Activated effector memory CD4-positive, alpha-beta T cell treated with Interleukin-2 at 50 U/mL for 16 hours (primary cell): ENCODE data around the gene KCNIP4.
"Not testable (repeated sequence)": the region's sequence is repeated elsewhere in the genome, so short reads cannot be mapped to it uniquely, and the experiment has no call there.

Experiments
- DNase-seq: peaks from one replicate; pipeline ENCODE4 v3.0.0-alpha.2; 2020

Gene KCNIP4

DNA sequence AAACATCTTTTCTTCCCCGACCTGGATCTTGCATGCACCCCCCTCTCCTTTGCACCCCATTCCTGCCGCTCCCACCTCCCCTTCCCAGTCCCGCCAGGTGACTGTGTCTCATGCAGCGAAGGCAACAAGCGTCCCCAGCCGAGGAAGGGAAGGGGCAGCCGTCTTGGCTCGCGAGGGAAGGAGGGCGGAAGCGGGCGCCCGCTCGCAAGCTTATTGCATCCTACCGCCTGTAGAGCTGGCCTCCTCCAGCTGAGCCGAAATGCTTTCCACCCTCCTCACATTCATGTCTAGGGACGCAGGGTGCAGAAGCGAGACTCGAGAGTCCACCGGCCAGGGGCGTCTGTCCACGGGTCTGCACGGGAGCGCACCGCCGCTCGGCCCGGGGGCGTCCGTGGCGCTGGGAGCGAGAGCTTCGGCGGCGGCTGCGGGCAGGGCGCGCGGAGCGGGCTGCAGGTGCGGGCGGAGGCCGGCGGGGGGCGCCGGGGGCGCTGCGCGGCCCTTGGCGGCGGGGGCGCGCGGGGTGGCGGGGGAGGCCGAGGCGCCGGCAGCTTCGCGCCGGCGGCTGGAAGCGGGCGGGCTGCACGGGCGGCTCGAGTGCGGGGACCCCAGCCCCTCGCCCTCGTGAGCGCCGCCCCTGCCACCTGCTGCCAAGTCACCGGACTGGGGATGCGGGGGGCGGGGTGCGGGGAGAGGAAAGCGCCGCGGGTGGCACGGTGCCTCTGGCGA is at the start of gene KCNIP4:
Gene KCNIP4, minus strand, starts transcription at position 426 of the 726 bp plus-strand sequence.
- DNase-seq, result no peak

DNA sequence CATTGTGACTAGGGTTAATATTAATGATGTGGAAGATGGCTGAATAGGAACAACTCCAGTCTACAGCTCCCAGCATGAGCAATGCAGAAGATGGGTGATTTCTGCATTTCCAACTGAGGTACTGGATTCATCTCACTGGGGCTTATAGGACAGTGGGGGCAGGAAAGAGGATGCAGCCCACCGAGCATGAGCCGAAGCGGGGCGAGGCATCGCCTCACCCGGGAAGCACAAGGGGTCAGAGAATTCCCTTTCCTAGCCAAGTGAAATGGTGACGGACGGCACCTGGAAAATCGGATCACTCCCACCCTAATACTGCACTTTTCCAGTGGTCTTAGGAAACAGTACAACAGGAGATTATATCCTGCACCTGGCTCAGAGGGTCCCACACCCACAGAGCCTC is 48.0 kb upstream of the KCNIP4 start:
- not testable (repeated sequence) for DNase-seq

DNA sequence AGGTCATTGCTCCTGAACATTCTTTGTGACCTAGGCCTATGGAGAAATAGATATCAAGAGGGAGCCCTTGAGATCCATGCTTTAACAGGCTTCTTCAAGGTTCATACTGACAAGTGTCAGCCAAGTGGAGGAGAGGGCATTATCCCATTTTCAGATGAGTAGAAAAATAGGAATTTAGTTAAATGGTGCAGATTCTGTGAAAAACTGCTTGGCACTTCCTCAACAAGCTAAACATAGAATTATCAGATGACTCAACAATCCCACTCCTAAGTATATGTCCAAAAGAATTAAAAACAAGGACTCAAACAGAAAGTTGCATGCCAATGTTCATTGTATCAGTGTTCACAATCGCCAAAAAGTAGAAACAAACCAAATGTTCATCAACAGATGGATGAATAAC is 43.8 kb upstream of the KCNIP4 start:
- no peak for DNase-seq

DNA sequence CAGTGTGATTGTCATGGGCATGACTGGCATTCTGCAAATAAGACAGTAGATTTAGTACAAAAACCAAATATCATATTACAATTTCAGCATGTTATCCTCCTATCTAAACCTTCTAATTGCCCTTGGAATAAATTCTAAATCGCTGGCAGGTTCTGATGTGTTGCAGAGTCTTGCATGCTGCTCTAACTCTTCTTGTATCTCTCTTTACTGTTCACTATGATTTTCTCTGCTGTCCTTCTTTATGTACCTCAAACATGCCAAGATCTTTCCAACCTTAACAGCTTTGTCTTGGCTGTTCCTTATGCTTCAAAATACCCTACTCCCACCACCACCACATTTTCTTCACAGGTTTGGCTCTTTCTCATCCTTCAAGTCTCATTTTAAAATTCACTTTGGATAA is 43.0 kb upstream of the KCNIP4 start:
- DNase-seq, result no peak

DNA sequence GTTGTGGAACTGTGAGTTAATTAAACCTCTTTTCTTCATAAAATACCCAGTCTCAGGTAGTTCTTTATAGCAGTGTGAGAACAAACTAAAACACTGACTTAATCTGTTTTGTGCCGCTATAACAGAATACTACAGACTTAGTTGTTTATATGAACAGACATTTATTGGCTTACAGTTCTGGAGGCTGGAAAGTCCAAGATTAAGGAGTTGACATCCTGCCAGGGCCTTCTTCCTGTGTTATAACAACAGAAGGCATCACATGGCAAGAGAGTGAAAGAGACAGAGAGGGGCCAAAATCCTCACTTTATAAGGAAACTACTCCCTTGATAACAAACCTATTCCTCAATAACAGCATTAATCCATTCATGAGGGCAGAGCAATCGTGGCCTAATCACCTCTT is 42.5 kb upstream of the KCNIP4 start:
- no peak for DNase-seq

DNA sequence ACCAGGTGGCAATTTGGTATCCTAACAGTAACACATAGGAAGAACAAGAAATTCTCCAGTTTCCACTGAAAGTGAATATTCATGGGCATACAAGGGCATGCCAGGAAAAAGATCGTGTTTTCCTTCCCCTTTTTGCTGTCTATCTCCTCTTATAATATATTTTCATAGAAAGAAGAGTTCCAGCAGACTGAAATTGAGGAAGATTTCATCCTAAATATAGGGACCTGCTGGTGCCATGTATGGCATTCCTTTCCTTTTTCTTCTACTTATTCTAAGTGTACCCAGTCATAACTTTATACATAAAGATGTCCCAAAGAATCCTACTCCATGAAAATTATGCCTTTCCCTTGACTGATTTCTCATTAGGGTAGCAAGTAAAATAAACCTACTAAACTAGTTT is 40.8 kb upstream of the KCNIP4 start:
- DNase-seq, result no peak

DNA sequence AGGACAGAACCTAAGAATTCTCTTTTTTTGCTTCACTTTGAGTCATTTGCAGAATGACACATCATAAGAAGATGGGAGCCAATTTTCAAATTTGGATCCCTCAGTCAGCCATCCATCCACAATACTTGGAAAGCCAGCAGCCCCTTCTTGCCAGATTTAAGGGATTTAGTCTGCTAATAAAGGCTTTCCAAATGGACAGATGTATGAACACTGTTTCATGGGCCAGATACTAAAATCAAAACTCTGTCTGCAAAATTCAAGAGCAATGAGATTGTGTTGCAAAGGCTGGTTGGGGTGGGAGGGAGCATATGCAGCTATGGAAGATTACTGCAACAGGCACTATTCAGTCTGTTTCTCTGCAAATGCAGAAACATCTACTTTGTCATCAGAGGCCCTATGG is 37.7 kb upstream of the KCNIP4 start:
- DNase-seq, result no peak

DNA sequence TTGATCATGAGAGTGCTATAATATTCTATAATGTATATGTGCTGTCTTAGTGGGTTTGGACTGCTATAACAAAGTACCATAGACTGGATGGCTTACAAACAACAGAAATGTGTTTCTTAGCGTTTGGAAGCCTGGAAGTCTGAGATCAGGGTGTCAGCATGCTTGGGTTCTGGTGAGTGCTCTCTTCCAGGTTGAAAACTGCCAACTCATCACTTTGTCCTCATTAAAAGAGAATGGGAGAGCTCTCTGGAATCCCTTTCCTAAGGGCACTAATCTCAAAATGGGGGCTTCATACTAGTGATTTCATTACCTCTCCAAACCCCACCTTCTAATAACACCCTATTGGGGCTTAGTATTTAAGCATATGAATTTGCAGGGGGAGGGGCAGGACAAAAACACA is 33.5 kb upstream of the KCNIP4 start:
- no peak for DNase-seq

DNA sequence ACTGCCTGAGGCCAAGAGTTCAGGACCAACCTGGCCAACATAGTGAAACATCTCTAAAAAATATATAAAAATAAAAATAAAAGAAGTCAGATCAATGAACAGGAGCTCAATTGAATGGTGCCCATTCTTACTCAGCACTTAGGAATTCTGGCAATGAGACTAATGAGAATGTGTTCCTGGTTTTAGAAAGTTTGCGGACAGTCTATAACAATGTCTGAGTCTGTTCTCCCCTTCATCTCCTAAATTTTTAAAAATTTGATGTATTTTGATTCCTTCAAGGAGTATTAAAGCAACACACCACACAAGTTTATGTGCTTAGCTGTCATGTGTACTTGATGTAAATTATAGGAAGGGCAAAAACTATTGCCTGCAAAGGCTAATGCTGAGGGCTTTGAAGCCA is 30.6 kb upstream of the KCNIP4 start:
- DNase-seq, result no peak

DNA sequence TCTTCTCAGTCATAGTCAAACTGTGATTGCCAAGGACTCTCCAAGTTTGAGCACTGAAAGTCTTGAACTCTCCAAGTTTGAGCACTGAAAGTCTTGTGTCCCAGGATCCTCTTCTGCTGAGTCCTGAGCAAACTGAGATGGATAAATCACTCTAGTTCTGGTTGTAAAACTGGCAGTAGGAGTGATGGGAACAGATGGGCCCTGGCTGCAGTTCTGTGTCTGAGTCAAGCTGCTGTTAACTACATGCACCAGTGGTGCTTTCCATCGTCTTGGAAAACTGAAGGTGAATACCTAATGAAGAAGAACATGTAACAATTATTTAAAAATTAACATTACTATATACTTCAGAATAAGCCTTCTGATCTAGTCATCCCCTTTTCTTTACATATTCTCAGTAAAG is 27.6 kb upstream of the KCNIP4 start:
- no peak for DNase-seq

DNA sequence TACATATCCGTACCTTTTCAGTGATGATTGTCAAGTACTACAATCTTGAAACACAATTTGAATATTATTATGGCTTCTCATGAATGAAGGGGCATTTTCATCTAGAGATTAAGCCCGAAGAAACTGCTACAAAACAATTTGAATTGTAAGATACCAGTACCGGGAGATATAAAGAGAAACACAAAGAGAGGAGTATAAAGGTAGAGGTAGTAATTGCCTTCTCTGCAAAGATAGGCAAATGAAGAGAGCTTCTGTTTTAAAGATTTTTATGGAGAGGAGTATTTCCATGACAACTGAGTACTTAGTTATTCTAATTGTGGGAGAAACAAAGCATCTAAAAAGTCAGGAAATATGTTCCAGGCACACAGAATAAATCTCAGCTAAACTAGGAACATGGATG is 25.3 kb upstream of the KCNIP4 start:
- DNase-seq, result no peak

DNA sequence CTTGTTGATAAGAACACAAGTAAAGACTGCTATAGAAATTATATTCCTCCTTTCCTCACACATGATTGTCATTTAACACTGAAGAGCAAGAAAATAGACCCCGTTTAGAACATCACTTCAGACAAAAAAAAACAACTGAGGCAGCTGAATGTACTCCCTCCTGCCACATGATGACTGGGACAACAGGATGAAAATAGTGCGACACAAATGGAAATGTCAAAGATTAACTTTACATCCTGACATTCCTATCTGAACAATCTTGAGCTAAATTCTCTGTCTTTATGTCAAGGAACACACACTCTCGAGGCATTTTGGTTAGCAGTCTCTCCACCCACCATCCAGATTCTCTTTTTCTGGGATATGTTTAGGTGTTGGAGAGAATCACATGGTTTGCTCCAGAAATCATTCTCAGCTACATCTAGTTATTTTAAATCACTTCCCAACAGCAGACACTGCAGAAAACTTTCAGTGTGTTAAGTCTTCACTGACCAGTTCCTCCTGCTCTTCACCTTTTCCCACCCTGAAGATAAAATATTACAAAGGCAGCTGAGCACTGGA is 16.3 kb upstream of the KCNIP4 start:
- no peak for DNase-seq

DNA sequence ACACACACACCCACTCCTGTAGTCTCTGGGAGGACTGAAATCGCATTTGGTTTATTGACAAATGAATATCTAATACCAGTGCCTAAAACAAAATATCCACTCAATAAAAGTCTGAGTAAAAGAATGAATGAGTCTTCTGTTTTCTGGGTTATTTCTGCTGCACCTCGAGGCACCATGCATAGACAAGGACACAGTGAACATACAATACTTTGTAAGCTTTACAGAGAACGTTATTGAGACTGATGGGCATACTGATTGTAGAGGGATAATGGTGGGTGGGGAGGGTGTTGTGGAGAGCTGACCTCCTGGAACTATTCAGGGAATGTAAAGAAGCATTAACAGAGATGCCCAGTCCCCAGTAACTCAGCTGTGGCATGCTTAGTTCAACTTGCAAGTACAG is 14.1 kb upstream of the KCNIP4 start:
- no peak for DNase-seq

DNA sequence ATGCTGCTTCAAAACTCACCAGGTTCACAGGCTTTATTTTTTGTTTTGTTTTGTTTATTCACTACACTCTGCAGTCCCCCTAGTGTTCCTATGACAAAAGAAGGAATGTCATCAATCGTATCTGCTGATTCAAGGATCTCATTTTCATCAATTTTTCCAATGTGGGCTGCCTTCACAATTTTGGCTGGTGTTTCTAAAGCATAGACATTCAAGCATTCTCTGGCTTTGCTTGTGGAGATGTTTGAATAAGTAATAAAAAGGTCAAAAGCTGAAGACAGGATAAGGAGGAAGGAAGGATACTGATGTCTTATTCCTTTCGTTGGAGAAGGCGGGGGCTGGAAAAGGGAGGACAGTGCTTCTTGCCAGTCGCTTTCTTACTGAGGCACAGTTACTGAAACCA is 12.2 kb upstream of the KCNIP4 start:
- DNase-seq, result no peak

DNA sequence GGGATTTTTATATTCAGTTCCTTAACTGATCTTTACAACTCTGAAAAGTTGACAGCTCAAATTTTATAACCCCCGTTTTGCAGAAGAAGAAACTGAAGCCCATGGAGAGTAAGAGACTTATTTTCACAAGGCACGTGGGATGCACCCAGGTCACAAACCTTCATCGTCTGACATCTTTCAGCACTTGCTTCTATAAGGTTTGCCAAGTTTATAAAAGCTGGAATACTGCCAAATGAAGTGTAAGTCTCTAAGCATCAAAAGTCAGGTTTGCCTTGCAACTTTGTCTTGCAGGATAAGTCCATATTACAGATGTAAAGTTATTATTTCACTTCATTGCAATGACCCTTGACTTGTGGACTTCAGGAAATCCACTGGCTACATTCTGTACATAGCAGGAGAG is 6.3 kb upstream of the KCNIP4 start:
- DNase-seq, result no peak

DNA sequence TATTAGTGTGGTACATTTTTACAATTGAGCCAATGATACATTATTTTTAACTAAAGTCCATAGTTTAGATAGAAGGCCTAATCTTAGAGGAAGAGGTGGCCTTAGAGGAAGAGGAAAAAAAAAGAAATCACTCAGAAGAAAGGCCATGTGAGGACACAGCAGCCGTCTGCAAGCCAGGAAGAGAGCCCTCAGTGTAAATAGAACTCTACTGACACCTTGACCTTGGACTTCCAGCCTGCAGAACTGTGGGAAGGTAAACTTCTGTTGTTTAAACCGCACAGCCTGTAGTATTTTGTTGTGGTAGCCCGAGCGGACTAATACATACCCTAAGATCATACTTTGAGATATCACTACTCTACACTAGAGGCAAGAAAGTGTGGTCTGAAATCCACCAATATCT is 5.1 kb upstream of the KCNIP4 start:
- no peak for DNase-seq

DNA sequence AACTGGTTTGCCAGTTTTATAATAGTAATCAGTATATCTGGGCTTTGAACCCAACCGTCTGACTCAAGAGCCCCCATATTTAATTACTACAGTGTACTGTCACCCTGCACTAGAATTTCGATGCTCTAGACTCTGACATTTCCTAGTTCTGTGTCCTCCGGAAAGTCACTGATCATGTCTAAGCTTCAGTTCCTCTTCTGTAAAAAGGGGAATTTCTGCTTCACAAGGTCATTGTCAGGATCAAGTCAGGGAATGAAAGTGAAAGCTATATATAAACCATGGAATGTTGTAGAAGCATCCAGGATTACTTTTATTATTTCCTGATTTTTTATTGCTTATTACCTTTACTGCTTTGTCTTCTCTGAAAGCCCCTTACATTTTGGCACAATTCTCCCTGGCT is 4.0 kb upstream of the KCNIP4 start:
- DNase-seq, result no peak

DNA sequence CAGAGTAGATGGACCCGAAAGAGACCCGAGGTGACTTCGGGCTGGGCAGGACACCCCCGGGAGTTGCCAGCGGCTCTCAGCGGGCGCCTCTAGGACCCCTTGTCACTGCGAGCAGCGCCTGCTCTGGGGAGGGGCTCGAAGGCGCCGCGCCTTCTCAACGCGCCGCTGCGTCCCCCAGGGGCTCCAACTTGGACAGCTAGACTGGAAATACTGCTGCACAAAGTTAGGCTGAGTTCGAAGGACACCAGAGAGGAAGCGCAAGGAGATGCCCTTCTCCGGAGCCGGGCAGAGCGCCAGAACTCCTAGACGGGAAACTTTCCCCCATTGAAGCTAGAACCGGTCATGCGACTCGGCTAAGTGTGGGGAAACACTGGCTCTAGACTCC is 493 bp upstream of the KCNIP4 start:
- no peak for DNase-seq

DNA sequence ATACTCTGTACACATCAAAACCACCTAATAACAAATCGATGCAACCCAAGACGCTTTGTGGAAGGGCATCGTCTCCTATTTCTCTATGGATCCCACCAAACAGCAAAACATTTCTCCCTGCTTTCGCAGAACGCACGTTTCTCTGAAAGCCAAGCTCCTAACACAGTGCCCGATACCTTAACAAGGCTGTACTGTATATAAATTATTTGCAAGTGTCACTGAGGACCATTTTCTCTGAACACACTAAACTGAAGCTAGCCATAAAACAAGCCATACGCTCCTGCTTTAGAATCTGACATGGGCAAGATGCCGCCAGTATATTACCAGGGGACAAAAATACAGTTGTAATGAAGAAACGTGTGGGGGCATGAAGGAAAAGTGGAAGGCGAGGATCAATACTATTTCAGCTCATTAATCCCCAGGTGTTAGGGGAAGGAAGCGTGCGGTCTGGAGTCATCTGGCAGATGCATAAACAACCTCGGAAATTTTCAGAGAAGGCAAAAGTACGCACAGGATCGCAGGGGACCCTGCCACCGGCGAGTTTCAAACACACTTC is 703 bp downstream of the KCNIP4 start:
- no peak for DNase-seq

DNA sequence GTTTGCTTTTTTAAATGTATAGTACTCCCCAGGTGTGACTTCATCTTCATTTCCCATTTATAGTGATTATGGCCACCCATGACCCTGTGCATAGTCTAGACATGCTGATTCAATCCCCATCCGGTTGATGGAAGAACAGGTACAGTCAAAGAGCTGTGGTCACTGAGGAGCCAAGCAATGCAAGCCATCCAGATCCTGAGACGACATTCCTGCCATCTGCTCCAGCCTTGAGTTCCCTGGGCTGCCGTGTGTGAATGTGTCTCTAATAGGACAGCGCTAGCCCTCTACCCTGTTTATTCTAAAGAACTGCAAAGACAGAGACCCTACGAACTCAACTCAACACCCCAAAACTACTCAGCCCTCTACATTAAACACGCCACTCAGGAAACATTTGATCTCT is 1.7 kb downstream of the KCNIP4 start:
- no peak for DNase-seq

DNA sequence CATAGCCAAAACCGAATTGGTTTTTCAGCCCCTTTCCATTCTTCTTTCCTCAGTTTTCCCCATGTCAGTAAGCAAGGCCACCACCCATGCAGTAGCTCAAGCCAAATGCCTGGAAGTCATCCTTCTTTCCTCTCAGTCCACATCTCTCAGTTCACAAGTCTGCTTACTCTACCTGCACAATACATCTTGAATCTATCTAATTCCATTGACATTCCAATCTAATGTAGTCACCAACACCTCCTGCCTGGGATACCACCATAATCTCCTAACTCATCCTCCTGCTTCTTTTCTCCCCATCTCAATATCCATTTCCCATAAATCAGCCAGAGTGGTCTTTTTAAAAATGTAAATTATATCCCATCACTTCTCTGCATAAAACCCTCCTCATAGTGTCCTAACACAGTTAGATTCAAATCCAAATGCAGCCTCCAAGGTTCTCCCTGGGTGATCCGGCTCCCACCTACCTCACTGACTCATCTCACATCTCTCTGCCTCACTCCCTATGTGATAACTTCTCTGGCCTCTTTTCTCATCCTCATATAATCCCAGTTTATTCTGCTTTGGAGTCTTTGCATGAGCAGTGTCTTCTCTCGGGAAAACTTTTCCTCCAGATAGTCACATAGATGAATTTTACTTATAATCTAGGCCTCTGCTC is 26.9 kb downstream of the KCNIP4 start:
- no peak for DNase-seq

DNA sequence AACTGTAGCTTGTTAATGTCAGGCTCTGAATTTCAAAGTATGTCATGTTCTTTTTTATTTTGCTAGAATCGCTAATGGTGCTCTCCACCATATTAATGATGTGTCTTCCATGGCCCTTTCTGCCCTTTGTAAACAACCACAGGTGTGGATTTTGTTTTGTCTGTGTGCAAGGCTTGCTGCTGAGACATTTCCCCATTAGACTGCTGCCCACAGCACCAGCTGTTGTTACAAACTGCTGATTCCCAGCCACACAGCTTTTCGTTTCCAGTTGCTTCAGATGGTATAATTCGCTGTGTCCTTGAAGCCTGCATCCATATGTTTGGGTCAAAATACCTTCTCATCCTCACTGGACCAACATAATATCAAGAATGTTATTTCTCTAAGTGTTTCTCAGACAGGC is 32.8 kb downstream of the KCNIP4 start:
- DNase-seq, result no peak

DNA sequence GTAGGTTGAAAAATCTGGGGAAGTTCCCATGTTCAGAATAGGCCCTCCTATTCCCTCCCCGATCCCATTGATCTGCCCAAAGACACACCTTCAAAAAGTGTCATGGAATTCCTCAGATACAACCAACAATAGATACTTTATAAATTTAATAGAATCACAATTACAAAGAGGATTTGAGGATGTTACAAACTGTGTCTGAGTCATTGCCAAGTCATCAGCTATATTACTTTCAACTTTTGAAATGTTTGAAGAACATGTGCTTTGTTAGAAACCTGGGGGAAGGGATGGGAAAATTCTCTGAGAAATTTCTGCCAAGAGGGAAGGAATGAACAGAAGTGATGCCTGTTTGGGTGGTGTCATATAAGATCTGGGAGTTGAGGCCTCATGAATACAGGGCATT is 46.7 kb downstream of the KCNIP4 start:
- DNase-seq, result no peak

DNA sequence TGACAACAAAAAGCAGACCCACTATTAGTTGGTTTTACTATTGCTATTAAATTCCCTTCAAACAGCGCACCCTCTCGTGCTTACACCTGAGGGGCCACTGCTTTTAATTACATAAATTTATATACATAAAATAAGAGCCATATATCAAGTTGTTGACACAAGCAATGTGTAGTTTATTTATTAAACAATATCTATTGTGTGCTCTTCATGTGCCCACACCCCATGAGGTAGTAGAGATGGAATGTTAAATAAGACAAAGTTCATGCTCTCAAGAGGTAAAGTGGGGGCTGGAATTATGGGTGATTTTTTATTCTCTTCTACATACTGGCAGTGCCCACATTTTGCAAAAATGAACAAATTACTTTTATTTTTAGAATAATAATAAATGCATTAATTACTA is 47.3 kb downstream of the KCNIP4 start:
- no peak for DNase-seq

DNA sequence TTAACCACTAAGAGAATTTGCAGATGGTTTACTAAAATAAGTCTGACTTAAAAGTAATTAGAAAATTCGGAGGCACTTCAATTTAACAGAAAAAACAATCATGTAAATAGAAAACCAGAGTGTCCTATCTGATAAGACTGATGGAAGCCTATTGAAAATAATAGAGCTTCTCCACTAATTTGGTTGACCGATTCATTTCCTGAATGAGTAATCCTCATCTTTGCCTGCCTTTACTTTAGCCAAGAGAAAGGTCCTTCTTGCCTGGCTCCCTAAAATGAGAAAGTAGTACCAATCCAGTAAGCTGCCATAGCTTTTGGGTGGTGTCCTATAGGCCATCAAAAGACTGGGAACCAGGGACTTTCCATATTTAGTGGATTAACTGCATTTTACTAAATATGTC is 48.4 kb downstream of the KCNIP4 start:
- DNase-seq, result no peak
